Esophagus muscularis mucosa (tissue), 4 donors: Measurements from ENCODE around the gene PAQR5. TPM values are rescaled to one million over a fixed set of nuclear protein-coding genes. Genes with fewer than 3 reads are reported as not detected.

Experiments used
- DNase-seq: peaks from one replicate; pipeline ENCODE4 v3.0.0-alpha.2; 2017; ENCODE audit errors: extremely low spot score
- H3K27ac ChIP-seq, 4 donors: fragments of 200-600 bp; sonication (generic); replicated peaks in 1 of 4; 1 replicate in 3 of 4; 2 replicates in 1 of 4; pipeline ENCODE4 v1.5.1; 2016 to 2019; ENCODE audit warnings: mild to moderate bottlenecking in 1 of 4
- H3K27me3 ChIP-seq, 4 donors: fragments of 200-600 bp; sonication (generic); one replicate each; pipeline versions ENCODE4 v1.5.1 to v1.6.0; 2016 to 2019
- H3K36me3 ChIP-seq, 4 donors: fragments of 200-600 bp; sonication (generic); one replicate each; pipeline ENCODE4 v1.5.1; 2016 to 2019
- H3K4me1 ChIP-seq, 4 donors: fragments of 200-600 bp; sonication (generic); one replicate each; pipeline ENCODE4 v1.5.1; 2016 to 2019
- H3K4me3 ChIP-seq, 4 donors: fragments of 200-600 bp; sonication (generic); 1 replicate in 2 of 4; 2 replicates in 2 of 4; pipeline ENCODE4 v1.5.1; 2016 to 2019; ENCODE audit warnings: mild to moderate bottlenecking in 4 of 4, moderate library complexity in 1 of 4
- H3K9me3 ChIP-seq, 4 donors: fragments of 200-600 bp; sonication (generic); 1 replicate in 3 of 4; 2 replicates in 1 of 4; pipeline ENCODE4 v1.5.1; 2016 to 2019
- CTCF ChIP-seq, 3 experiments: fragments of 200-600 bp in 2 of 3; fragments of 450-650 bp in 1 of 3; sonication (generic) in 2 of 3; IDR thresholded peaks; one replicate each; pipeline ENCODE4 v1.5.1; 2017 to 2019; ENCODE audit warnings: antibody characterized with exemption in 3 of 3, mild to moderate bottlenecking in 2 of 3, moderate library complexity in 1 of 3
- EP300 ChIP-seq: sonication (generic); formaldehyde crosslinking; IDR thresholded peaks from one replicate; pipeline ENCODE4 v1.6.1; 2017; ENCODE audit warnings: antibody characterized with exemption
- POLR2A ChIP-seq: fragments of 450-650 bp; IDR thresholded peaks from one replicate; pipeline ENCODE4 v1.6.1; 2017; ENCODE audit warnings: antibody characterized with exemption, moderate library complexity, mild to moderate bottlenecking, low read depth
- POLR2AphosphoS5 ChIP-seq, 2 donors: sonication (generic); formaldehyde crosslinking; IDR thresholded peaks; one replicate each; pipeline ENCODE4 v1.6.1; 2017; ENCODE audit warnings: antibody characterized with exemption in 2 of 2
- WGBS: methylation state at CpG from one replicate; pipeline ENCODE4 v1.1.5; 2018; 5-methylcytosine and 5-hydroxymethylcytosine counted together
- intact Hi-C: fragments of 100-400 bp; cut with DNase I; formaldehyde crosslinking; loops from one replicate; pipeline ENCODE4 v1.15.1; 2023
- total RNA-seq, 4 donors: library from RNA; depleted of rRNA; stranded (reverse); fragments of >200 nt; gene quantifications; one replicate each; pipeline versions ENCODE4 v1.1.0 to v1.2.1, GENCODE V29; 2016

The PAQR5 gene
- total RNA-seq, 4 donors from 2014 or later: 0.32 to 3.0 (median 1.5) TPM

- 95% methylated on average over 2 of the region's 2 CpGs for WGBS
- no peaks in the 10 kb centered on the region for H3K27me3 ChIP-seq
- no peak for TF ChIP-seq CTCF (IDR thresholded peaks at IDR 0.05)
- no peak for TF ChIP-seq POLR2A
- no peak for TF ChIP-seq EP300
- no peak for TF ChIP-seq POLR2AphosphoS5 (IDR thresholded peaks at IDR 0.05)
- H3K4me1 ChIP-seq: no peaks in the 10 kb centered on the region
- H3K27ac ChIP-seq: no peak overlapping the region
- no peaks in the 10 kb centered on the region for H3K9me3 ChIP-seq
- intact Hi-C loops: no loop called here
- no peak for DNase-seq
- H3K36me3 ChIP-seq: no peaks in the 10 kb centered on the region
- no peak overlapping the region for H3K4me3 ChIP-seq
These were observed 53.2 kb downstream of the PAQR5 start for GRCh38 chr15:69351884-69352283.

- Histone ChIP-seq H3K9me3 (no peaks in the 10 kb centered on the region), H3K36me3 (no peaks in the 10 kb centered on the region), H3K27me3 (no peaks in the 10 kb centered on the region), H3K27ac (no peak overlapping the region), H3K4me3 (no peak overlapping the region), H3K4me1 (no peaks in the 10 kb centered on the region)
- intact Hi-C loops: no loop called here
- WGBS: 81% methylated on average over 8 of the region's 9 CpGs
- DNase-seq: no peak
- TF ChIP-seq POLR2AphosphoS5 (IDR thresholded peaks at IDR 0.05): no peak
- TF ChIP-seq CTCF (IDR thresholded peaks at IDR 0.05): no peak
- TF ChIP-seq POLR2A: no peak
These were observed 59.4 kb downstream of the PAQR5 start for GRCh38 chr15:69357773-69358771.

- Histone ChIP-seq H3K27ac (no peak overlapping the region), H3K9me3 (no peaks in the 10 kb centered on the region), H3K4me3 (no peak overlapping the region), H3K27me3 (no peaks in the 10 kb centered on the region), H3K4me1 (no peaks in the 10 kb centered on the region), H3K36me3 (no peaks in the 10 kb centered on the region)
- intact Hi-C loops: no loop called here
- no peak for TF ChIP-seq EP300
- 79% methylated on average over 4 of the region's 4 CpGs for WGBS
- no peak for DNase-seq
These were observed 60.1 kb downstream of the PAQR5 start for GRCh38 chr15:69358850-69359249.

- no peak for DNase-seq
- H3K27me3 ChIP-seq: no peaks in the 10 kb centered on the region
- H3K27ac ChIP-seq: no peak overlapping the region
- 93% methylated on average over 3 of the region's 3 CpGs for WGBS
- H3K4me3 ChIP-seq: no peak overlapping the region
- H3K9me3 ChIP-seq: no peaks in the 10 kb centered on the region
- TF ChIP-seq EP300: no peak
- no peak for TF ChIP-seq POLR2AphosphoS5 (IDR thresholded peaks at IDR 0.05)
- no peak for TF ChIP-seq POLR2A
- no peak for TF ChIP-seq CTCF (IDR thresholded peaks at IDR 0.05)
- H3K36me3 ChIP-seq: no peaks in the 10 kb centered on the region
- intact Hi-C loops: no loop called here
- no peaks in the 10 kb centered on the region for H3K4me1 ChIP-seq
These were observed 61.0 kb downstream of the PAQR5 start for GRCh38 chr15:69359722-69360121.

GRCh38 chr15:69360642-69361041, 61.9 kb downstream of the PAQR5 start:
- WGBS: 0% methylated on average over 1 of the region's 1 CpG
- intact Hi-C loops: no loop called here
- H3K4me1 ChIP-seq: no peaks in the 10 kb centered on the region
- no peaks in the 10 kb centered on the region for H3K36me3 ChIP-seq
- no peaks in the 10 kb centered on the region for H3K27me3 ChIP-seq
- no peak overlapping the region for H3K4me3 ChIP-seq
- TF ChIP-seq EP300 (no peak), CTCF (IDR thresholded peaks at IDR 0.05) (no peak), POLR2A (no peak), POLR2AphosphoS5 (IDR thresholded peaks at IDR 0.05) (no peak)
- no peak overlapping the region for H3K27ac ChIP-seq
- H3K9me3 ChIP-seq: no peaks in the 10 kb centered on the region
- no peak for DNase-seq
